K562 (cell line): ENCODE data around the gene SLC1A2. TPM values are rescaled to one million over a fixed set of nuclear protein-coding genes. Genes with fewer than 3 reads are reported as not detected.

ENCODE experiments used
- ATAC-seq: fragments of 200-7000 bp; cut with Tn5 transposase; 3 replicates; pipeline ENCODE4 v1.9.1; 2020; ENCODE audit warnings: moderate library complexity
- BruUV-seq: library from RNA; stranded (reverse); fragments of 400-500 nt; replicated peaks from 2 replicates; lab custom pipeline; 2021; lab: Mats Ljungman, UMichigan
- CTCF ChIA-PET: fragments of 300-600 bp; formaldehyde crosslinking; extraction: SDS; loops from one replicate; lab custom pipeline; 2021; ENCODE audit warnings: low intra/inter-chr PET ratio; lab: Yijun Ruan, JAX
- POLR2A ChIA-PET: fragments of 300-600, 350-650 bp; sonication (Branson Sonifier 250); formaldehyde crosslinking; extraction: SDS; loops from one replicate; lab custom pipeline; 2021; ENCODE audit warnings: antibody characterized with exemption, inconsistent platforms; lab: Yijun Ruan, JAX
- DNase-seq, 4 experiments: peaks; one replicate each; pipeline versions ENCODE4 v3.0.0 to v3.0.0-alpha.2; 2011 to 2018; ENCODE audit warnings: low spot score in 3 of 4, mixed read lengths in 3 of 4; ENCODE audit errors: extremely low read depth in 1 of 4
- FAIRE-seq: peaks from 2 replicates; lab custom pipeline; 2011; peaks lifted over from hg19 to GRCh38; lab: Jason Lieb, UNC
- H2AFZ ChIP-seq: 2 replicates; pipeline ENCODE4 v1.6.0; 2011; ENCODE audit warnings: low read depth, low read length, control low read depth, inconsistent platforms
- H3K27ac ChIP-seq: fragments of 200-600 bp; 3 replicates; pipeline ENCODE4 v1.8.0; 2011; ENCODE audit warnings: low read depth, mild to moderate bottlenecking, control low read depth, inconsistent platforms, low read length, moderate library complexity, mixed read lengths; ENCODE audit errors: extremely low read depth
- H3K27me3 ChIP-seq, 2 experiments: fragments of 300-600 bp in 1 of 2; 2 replicates in 1 of 2; 3 replicates in 1 of 2; pipeline versions ENCODE4 v1.6.0 to v1.8.0; 2011; ENCODE audit warnings: inconsistent platforms in 2 of 2, low read length in 2 of 2, mild to moderate bottlenecking in 1 of 2, mixed read lengths in 1 of 2, moderate library complexity in 1 of 2; ENCODE audit not compliant: control insufficient read depth in 2 of 2, insufficient read depth in 2 of 2
- H3K36me3 ChIP-seq: fragments of 300-600 bp; 3 replicates; pipeline ENCODE4 v1.8.0; 2011; ENCODE audit warnings: mild to moderate bottlenecking, low read length, inconsistent platforms; ENCODE audit not compliant: control insufficient read depth, insufficient read depth
- H3K4me1 ChIP-seq, 2 experiments: fragments of 200-600 bp in 1 of 2; replicated peaks in 1 of 2; 2 replicates in 1 of 2; 3 replicates in 1 of 2; pipeline versions ENCODE4 v1.5.1 to v1.8.0; 2011; ENCODE audit warnings: inconsistent platforms in 2 of 2, low read length in 2 of 2, mild to moderate bottlenecking in 1 of 2, mixed read lengths in 1 of 2, moderate library complexity in 1 of 2; ENCODE audit not compliant: control insufficient read depth in 2 of 2, insufficient read depth in 2 of 2
- H3K4me2 ChIP-seq: 2 replicates; pipeline ENCODE4 v1.6.1; 2011; ENCODE audit warnings: low read length, control low read depth, inconsistent platforms, mixed read lengths; ENCODE audit not compliant: insufficient read depth
- H3K4me3 ChIP-seq: fragments of 200-600 bp; sonication (generic), shearing (Covaris generic); 2 replicates; pipeline ENCODE4 v1.5.1; 2016; ENCODE audit warnings: control low read depth, inconsistent platforms
- H3K79me2 ChIP-seq: fragments of 200-600 bp; 3 replicates; pipeline ENCODE4 v1.8.0; 2011; ENCODE audit warnings: low read length, inconsistent platforms; ENCODE audit not compliant: control insufficient read depth, insufficient read depth
- H3K9ac ChIP-seq, 2 experiments: 2 replicates each; pipeline versions ENCODE4 v1.6.0 to v1.6.1; 2011; ENCODE audit warnings: low read depth in 2 of 2, low read length in 2 of 2, control low read depth in 1 of 2, inconsistent platforms in 1 of 2, mild to moderate bottlenecking in 1 of 2, mixed read lengths in 1 of 2; ENCODE audit not compliant: insufficient read depth in 1 of 2
- H3K9me1 ChIP-seq: one replicate; pipeline ENCODE4 v1.6.0; 2011; ENCODE audit warnings: inconsistent platforms, mild to moderate bottlenecking, low read length, moderate library complexity; ENCODE audit not compliant: control insufficient read depth, insufficient read depth
- H3K9me3 ChIP-seq: replicated peaks from 2 replicates; pipeline ENCODE4 v1.5.1; 2011; ENCODE audit warnings: low read depth, low read length, inconsistent platforms; ENCODE audit not compliant: control insufficient read depth, insufficient read depth
- H4K20me1 ChIP-seq: replicated peaks from 2 replicates; pipeline ENCODE4 v1.6.1; 2011; ENCODE audit warnings: low read length, inconsistent platforms, mixed read lengths; ENCODE audit not compliant: control insufficient read depth, insufficient read depth
- FUS ChIP-seq: fragments of 200-400 bp; formaldehyde crosslinking; optimal IDR thresholded peaks from 2 replicates; pipeline ENCODE3; 2017; ENCODE audit warnings: low read depth, low read length
- GTF2F1 ChIP-seq: IDR thresholded peaks from 2 replicates; pipeline ENCODE4 v1.6.1; 2011; ENCODE audit warnings: low read depth, low read length, improper control_type of control experiment
- MGA ChIP-seq: fragments of 450-650 bp; IDR thresholded peaks from 2 replicates; pipeline ENCODE4 v1.6.1; 2016; ENCODE audit warnings: mild to moderate bottlenecking, moderate library complexity
- SMAD1 ChIP-seq: fragments of 150-350 bp; IDR thresholded peaks from 2 replicates; pipeline ENCODE4 v1.6.1; 2014; ENCODE audit warnings: low read length, low read depth; ENCODE audit not compliant: partially characterized antibody
- SMARCA5 ChIP-seq: fragments of 450-650 bp; IDR thresholded peaks from 2 replicates; pipeline ENCODE4 v1.6.1; 2016
- SMARCE1 ChIP-seq: fragments of 450-650 bp; IDR thresholded peaks from 2 replicates; pipeline ENCODE4 v1.7.1; 2016; ENCODE audit warnings: mild to moderate bottlenecking
- STAT5B ChIP-seq: fragments of 250-450 bp; sonication (Bioruptor Pico); IDR thresholded peaks from 2 replicates; pipeline ENCODE4 v1.8.0; 2021; ENCODE audit warnings: mild to moderate bottlenecking, inconsistent platforms
- TSC22D4 ChIP-seq: fragments of 450-650 bp; IDR thresholded peaks from 2 replicates; pipeline ENCODE4 v1.6.1; 2016; ENCODE audit warnings: missing genetic modification characterization, missing biosample characterization, control low read depth
- ZNF277 ChIP-seq: fragments of 250-450 bp; sonication (Bioruptor Pico); IDR thresholded peaks from 2 replicates; pipeline ENCODE4 v1.8.0; 2022; ENCODE audit warnings: inconsistent platforms, mild to moderate bottlenecking, moderate library complexity, borderline replicate concordance
- WGBS: fragments of 100-300 bp; shearing (Covaris generic); methylation state at CpG from one replicate; pipeline ENCODE4 v1.1.6; 2016; ENCODE audit warnings: low coverage, mixed read lengths; ENCODE audit not compliant: insufficient coverage; ENCODE audit errors: missing lambda C conversion rate; 5-methylcytosine and 5-hydroxymethylcytosine counted together
- in situ Hi-C: fragments of 300-500 bp; cut with MboI; formaldehyde crosslinking; loops from 4 replicates; pipeline ENCODE4 v1.15.0; 2018; ENCODE audit warnings: inconsistent platforms, mixed read lengths
- intact Hi-C: fragments of 100-400 bp; cut with micrococcal nuclease; formaldehyde crosslinking; loops from 2 replicates; pipeline ENCODE4 v1.14.2; 2022
- polyA plus RNA-seq, 8 experiments: library from polyadenylated mRNA; depleted of rRNA in 4 of 8; stranded (reverse) in 5 of 8; unstranded in 3 of 8; fragments of >200 nt; fragmentation: Nextera tagmentation in 2 of 8; fragmentation: Illumina TruSeq in 1 of 8; extraction: Ambion mirVana in 2 of 8; extraction: Trizol in 1 of 8; gene quantifications; 2 replicates each; pipeline versions ENCODE4 v1.2.1 to v1.2.3, GENCODE V29; 2011 to 2014; ENCODE audit warnings: inconsistent platforms in 1 of 8, missing spikeins in 1 of 8
- total RNA-seq, 7 experiments: library from RNA; depleted of rRNA in 6 of 7; stranded (reverse); fragments of >200 nt in 6 of 7; fragmentation: Illumina TruSeq in 2 of 7; extraction: Trizol in 2 of 7; gene quantifications; 2 replicates each; pipeline versions ENCODE4 v1.2.1 to v1.2.3, GENCODE V29; 2011 to 2021; ENCODE audit warnings: low replicate concordance in 1 of 7

SLC1A2 gene
- total and polyA plus RNA-seq, 9 of the 15 experiments (the other 6 are each of a cell fraction or from before 2014, with no cell fraction given) = 0.03 to 0.07 (median 0.04) TPM; not detected in 5

DNA sequence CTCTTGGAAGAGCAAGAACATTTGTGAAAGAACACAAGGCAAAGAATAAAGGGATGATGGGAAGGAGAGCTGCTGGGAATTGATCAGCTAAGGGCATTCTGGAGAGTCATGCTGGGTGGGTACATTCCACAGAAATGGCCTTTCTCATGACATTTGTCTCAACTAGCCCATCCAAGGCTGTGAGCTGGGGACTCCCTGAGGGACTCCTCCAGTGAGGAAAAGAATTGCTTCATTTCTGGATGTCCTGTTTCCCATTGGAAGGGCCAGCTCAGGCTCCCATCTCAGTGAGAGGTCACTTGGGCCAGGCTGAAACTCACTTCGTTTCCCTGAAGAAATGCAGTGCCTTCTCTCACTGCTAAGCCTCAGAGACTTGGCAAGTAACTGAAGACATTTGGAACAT is 173.6 kb downstream of the SLC1A2 start:
- no peaks in the 10 kb centered on the region for H4K20me1 ChIP-seq
- ATAC-seq (no peak), DNase-seq (no peak), FAIRE-seq (no peak)
- H3K9ac ChIP-seq = no peak overlapping the region
- H3K4me1 ChIP-seq = no peaks in the 10 kb centered on the region
- intact Hi-C loops = no loop called here
- BruUV-seq = no TSS peak
- H3K4me3 ChIP-seq = no peak overlapping the region
- POLR2A ChIA-PET = interaction anchor here (0.9 kb wide), 1 partner anchor 19 kb away, joined by 4 read pairs; no protein-coding TSS in a partner anchor
- no peak overlapping the region for H3K4me2 ChIP-seq
- no peak overlapping the region for H2AFZ ChIP-seq
- H3K9me1 ChIP-seq = no peaks in the 10 kb centered on the region
- no peaks in the 10 kb centered on the region for H3K36me3 ChIP-seq
- in situ Hi-C loops = loop anchor here (25.0 kb wide), 1 partner anchor 308 kb away; no protein-coding TSS in a partner anchor
- H3K79me2 ChIP-seq = no peaks in the 10 kb centered on the region
- CTCF ChIA-PET = no interaction called here
- WGBS = 0% methylated on average over 1 of the region's 1 CpG
- H3K27ac ChIP-seq = no peak overlapping the region
- 0 out of 2 replicates have a peak, but pooled peaks cover 2% of the 10 kb centered on the region for H3K9me3 ChIP-seq
- peaks cover 0 to 3% of the 10 kb centered on the region in 2 experiments; a peak in 1 of 5 replicates for H3K27me3 ChIP-seq
- TF ChIP-seq SMARCE1 (no peak), TSC22D4 (tag) (no peak), MGA (no peak), STAT5B (CRISPR knock-in tag) (no peak), ZNF277 (CRISPR knock-in tag) (no peak), FUS (no peak), GTF2F1 (no peak), SMAD1 (no peak), SMARCA5 (no peak)
